ENCODE measurements around the gene SCRN1.

The SCRN1 gene

GRCh38 chr7:29935111-29935510 lies 54.5 kb downstream of the SCRN1 start:
- DNase-seq (ENCODE audit: low read depth in 4 of 4, low spot score in 1 of 4), result no peak

GRCh38 chr7:29929018-29929807 lies 60.4 kb downstream of the SCRN1 start:
- no peak for DNase-seq (ENCODE audit: low read depth in 4 of 4, low spot score in 1 of 4)

- no peak for DNase-seq (ENCODE audit: low read depth in 4 of 4, low spot score in 1 of 4)
Observed at GRCh38 chr7:29926741-29927140, 62.9 kb downstream of the SCRN1 start.

DNA sequence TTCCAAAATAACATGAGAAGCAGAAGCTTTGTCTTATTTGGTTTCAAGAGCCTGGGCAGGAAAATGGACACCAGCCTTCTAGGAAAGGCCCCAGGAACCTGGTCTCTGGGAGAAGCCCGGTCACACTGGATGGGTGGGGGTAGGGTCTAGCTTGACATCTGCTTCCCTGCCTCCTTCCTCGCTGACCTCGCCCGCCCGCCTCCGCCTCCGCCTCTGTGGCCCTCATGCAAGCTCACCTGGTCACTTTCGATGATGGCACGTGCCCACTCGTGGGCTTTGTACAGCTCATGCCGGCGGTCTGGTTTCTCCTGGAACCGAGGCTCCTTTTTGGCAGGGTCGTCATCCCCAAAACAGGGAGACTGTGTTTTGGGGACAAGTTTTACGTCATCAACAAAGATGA lies 63.4 kb downstream of the SCRN1 start:
- no peak for DNase-seq (ENCODE audit: low read depth in 4 of 4, low spot score in 1 of 4)

DNA sequence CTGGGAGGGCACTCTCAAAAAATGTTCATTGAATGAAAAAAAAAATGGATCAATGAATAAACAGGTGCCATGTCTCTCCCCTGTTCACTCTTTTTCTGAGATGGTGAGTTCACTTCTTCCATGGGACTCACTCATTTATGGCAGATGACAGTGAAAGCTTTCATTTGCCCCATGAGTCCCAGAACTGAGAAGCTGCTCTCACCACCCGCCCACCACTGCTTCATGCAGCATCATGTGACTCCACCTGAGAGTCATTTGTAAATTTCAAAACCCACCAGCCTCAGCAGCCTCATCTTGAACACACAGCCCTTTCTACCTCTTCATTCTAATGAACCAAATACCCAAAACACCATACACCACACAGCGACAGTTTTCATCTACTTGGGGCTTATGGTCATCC lies 64.9 kb downstream of the SCRN1 start:
- DNase-seq (ENCODE audit: low read depth in 4 of 4, low spot score in 1 of 4), result peak in 1 of 4 experiments; percentile 1

- no peak for DNase-seq (ENCODE audit: low read depth in 4 of 4, low spot score in 1 of 4)
Observed at GRCh38 chr7:29924006-29924405, 65.6 kb downstream of the SCRN1 start.

DNA sequence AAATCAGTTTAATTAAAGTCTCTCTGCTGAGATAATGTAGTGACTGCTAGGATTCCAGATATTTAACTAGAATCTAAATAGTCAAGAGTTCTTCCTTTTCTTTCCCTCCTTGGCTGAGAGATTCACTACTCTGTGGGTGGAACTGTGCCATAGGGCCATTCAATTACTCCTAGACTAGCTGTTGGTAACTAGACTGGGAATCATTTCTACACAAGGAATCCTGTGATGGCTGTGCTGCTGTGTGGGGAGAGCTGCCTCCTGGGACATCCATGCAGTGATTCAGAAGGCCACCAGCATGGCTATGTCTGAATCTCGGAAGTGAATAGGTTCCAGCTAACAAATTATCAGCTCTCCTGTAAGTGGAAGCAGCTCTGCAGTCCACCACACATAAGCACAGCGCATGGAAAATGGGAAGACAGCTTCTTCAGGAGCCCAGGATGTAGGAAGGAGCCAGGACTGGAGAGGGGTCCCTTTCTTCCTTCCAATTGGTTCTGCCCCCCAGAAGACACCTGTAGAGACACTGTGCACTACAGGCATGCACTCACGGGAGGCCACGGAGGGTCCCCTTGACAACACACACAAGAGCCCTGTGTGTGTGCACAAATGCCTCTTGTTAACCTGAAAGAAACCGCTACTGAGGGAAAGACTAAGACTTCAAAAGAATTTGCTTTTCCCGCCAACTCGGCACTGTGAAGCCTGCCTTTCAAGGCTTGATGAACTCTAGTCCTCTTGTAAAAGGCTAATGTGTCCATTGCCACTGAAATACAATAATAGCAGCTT lies 66.5 kb downstream of the SCRN1 start:
- DNase-seq (ENCODE audit: low read depth in 4 of 4, low spot score in 1 of 4), result no peak

GRCh38 chr7:29921404-29922010 lies 68.1 kb downstream of the SCRN1 start:
- DNase-seq (ENCODE audit: low read depth in 4 of 4, low spot score in 1 of 4), result peak in 2 of 4 experiments; percentile 2 to 5

- DNase-seq (ENCODE audit: low read depth in 4 of 4, low spot score in 1 of 4), result no peak
Observed at GRCh38 chr7:29920491-29920890, 69.1 kb downstream of the SCRN1 start.

DNA sequence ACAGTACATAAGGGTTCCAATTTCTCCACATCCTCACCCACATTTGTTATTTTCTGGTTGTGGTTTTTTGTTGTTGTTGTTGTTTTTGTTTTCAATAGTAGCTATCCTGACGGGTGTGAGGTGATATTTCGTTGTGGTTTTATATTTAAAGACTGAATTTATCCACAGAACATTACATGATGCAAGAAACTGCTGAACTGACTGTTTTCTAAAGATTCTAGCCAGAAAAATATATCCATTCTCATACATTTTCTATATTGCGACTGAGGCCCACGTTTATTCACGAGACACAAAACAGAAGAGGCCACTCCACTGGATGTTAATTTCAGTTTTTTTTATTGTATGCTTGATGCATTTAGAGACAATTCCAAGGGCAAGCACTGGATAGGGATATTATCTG lies 69.8 kb downstream of the SCRN1 start:
- no peak for DNase-seq (ENCODE audit: low read depth in 4 of 4, low spot score in 1 of 4)

- no peak for DNase-seq (ENCODE audit: low read depth in 4 of 4, low spot score in 1 of 4)
Observed at GRCh38 chr7:29918850-29919249, 70.8 kb downstream of the SCRN1 start.

DNA sequence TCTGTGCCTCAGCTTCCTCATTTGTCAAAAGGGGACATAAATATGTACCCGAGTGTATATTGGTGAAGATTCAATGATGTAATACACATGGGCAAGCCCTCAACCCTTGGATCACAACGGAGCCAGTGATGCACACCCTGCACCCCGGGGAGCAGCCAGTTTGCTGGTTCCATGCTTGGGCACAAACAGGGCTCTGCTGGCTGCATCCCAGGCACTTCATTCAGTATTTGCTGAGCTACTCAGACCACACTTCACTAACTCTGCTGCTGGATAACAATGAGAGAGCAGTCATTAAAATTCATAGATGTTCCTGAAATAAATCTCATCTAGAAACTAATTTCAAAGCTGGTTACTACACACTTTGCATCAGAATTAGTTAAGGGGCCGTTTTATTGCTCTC lies 72.0 kb downstream of the SCRN1 start:
- DNase-seq (ENCODE audit: low read depth in 4 of 4, low spot score in 1 of 4), result no peak

DNA sequence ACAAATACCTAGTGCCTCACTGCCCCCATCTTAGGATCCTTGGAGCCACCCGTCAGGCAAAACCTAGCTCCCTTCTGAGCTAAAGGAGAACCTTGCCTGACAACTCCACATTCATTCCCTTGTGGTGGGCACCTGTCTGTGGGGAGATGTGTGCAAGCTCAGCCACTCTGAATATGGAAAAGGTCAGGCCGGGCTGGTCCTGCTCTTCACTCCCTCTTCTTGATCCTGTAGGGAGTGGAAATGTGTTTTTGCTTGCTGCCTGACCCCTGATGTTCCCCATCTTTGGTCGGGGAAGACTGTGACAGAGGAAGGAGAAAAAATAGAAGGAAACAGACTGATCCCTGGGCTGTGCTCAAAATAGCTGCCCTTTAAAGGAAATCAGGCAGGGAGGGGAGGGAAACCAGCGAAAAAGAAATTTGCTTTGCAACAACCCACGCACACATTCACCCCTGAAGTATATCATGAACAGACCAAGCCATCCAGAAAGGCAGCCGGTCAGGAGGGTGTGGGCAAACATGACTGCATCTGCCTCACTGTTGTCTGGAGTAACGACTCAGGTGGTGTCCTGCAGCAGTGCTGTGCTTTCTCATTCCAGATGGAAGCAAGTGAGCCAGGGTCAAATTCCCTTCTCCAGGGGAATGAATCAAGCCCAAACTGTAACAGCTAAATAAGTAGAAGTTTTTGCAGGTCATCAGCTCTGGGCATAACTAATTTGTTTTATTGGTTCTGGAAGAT lies 74.0 kb downstream of the SCRN1 start:
- no peak for DNase-seq (ENCODE audit: low read depth in 4 of 4, low spot score in 1 of 4)

DNA sequence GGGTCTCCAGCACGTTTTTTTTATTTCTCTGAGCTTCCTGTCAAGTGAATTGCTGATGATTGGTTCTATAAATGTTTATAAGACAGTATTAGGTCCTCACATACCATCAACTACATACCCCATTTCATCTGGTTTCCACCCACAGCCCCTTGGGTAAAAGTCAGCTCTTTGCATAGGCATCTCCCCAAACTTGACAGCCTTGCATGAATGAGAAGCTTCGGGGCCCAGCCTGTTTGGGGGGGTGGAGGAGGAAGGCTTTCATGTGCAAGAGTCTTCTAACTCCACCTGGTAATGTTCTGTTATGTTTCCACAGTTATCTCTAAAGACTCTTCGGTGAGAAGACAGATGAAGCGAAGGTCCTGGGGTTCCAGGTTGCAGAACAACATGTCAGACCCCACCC lies 75.4 kb downstream of the SCRN1 start:
- no peak for DNase-seq (ENCODE audit: low read depth in 4 of 4, low spot score in 1 of 4)

DNA sequence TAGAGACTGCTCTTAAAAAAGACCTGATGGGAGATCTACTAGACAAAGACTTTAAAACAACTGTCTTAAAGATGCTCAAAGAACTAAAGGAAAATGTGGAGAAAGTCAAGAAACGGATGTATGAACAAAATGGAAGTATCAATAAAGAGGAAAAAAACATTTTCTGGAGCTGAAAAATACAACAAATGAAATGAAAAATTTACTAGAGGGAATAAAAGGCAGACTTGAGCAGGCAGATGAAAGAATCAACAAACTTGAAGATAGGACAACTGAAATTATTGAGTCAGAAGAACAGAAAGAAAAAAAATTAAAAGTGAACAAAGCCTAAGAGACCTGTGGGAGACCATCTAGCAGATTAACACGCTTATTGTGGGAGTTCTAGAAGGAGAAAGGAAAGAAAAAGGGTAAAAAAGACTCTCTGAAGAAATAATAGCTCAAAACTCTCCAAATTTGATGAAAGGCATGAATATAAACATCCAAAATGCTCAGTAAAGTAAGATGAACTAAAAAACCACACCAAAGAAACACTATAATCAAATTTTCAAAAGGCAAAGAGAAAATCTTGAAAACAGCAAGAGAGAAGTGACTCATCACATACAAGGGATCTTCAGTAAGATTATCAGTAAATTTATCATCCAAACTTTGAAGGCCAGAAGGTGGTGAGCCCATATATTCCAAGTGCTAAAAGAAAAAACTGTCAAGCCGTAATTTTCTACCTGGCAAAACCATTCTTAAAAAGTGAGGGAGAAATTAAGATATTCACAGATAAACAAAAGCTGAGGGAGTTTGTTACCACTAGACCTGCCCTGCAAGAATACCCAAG lies 83.2 kb downstream of the SCRN1 start:
- DNase-seq (ENCODE audit: low read depth in 4 of 4, low spot score in 1 of 4), result no peak

- DNase-seq (ENCODE audit: low read depth in 4 of 4, low spot score in 1 of 4), result no peak
Observed at GRCh38 chr7:29900745-29901144, 88.9 kb downstream of the SCRN1 start.

DNA sequence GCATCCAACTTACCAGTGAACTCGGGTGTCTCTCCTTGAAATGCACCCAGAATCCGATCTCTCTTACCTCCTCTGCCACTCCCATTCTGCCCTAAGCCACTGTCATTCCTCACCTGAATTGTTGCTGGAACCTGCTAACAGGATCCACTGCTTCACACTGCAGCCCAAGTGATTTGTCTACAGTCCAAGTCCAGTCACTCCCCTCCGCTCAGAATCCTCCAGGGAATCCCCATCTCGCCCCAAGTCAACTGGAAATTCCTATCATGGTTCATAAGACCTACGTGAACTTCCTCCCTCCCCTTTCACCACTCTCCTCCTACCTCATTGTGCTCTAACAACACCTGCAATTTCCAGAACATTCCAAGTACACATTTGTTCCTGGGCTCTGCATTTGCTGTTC lies 91.3 kb downstream of the SCRN1 start:
- no peak for DNase-seq (ENCODE audit: low read depth in 4 of 4, low spot score in 1 of 4)

DNA sequence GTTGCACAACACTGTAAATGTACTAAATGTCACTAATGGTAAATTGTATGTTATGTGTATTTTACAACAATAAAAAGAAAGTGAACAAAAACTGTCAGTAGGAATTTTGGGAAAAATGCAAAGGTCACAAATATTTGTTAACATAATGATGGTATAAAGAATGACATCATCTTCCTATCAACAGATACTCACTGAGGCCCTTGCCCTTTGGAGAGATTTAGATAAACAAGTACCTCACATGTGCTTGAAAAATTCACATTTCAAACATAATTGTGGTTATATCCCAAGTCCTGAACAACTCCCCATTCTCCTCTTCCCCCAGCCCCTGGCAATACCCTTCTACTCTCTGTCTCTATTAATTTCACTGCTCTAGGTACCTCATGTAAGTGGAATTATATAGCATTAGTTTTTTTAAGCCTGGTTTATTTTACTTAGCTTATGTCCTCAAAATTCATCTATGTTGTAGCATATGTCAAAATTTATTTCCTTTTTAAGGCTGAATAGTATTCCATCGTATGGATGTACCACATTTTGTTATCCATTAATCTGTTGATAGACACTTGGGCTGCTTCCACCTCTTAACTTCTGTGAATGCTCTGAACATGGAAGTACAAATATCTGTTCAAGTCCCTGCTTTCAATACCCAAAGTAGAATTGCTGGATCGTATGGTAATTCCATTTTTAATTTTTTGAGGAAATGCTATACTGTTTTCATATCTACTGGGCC lies 92.8 kb downstream of the SCRN1 start:
- no peak for DNase-seq (ENCODE audit: low read depth in 4 of 4, low spot score in 1 of 4)

GRCh38 chr7:29895559-29895958 lies 94.0 kb downstream of the SCRN1 start:
- no peak for DNase-seq (ENCODE audit: low read depth in 4 of 4, low spot score in 1 of 4)

DNA sequence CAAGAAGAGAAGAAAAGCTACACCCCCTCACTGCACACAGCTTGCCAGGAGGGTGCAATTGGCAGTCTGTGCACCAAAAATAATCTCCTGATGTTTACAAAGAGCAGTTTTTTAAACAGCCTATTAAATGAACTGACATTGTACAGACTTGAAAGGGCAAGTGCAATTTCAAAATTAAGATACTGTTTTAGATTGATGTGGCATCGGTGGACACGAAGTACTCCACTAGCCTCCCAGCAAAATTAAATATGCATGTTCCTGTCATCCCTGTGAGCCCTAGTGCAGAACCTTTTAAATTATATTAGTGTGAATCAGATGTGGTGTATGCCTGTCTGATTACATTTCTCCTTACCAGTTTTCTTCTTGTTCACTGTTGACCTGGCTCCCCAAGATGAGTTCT lies 95.3 kb downstream of the SCRN1 start:
- DNase-seq (ENCODE audit: low read depth in 4 of 4, low spot score in 1 of 4), result no peak
